ENCODE data around the gene KCNQ1.

Gene KCNQ1

DNA sequence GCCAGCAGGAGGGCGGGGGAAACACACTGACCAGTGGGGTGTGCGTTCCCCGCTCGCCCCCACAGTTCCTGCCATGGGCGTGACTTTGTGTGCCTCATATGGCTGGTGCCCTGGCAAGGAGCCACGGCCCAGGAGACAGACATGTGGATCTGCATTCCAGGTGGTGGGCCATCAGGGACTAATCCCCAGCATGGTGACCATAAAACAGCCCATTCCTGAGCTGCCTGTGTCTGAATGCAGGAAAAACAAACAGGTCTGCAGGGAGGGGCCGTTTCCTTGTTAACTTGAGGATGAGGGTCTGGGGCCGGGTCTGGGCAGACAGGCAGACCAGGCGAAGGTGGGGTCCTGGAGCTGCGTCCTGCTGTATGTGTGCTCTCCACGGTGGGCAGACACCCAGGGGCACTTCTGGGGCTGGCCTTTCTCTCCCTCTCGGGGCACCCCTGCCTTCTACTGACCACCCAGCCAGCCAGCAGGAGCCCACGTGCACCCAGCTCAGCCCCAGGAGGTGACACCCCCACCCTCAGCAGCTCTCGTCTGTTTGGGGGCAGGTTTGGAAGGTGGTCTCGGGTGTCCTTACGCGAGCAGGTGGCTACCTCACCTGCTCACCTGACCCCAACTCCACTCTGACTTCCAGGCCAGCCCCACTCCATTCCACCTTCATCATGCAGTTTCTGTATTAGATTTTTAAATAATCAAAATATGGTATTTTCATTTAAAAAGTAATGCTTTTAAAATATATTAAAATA, 134.7 kb downstream of the KCNQ1 start:
- CTCF ChIA-PET, result no interaction called here
- Histone ChIP-seq H3K27me3 (replicated peaks in 2 of 5; ENCODE audit: control insufficient read depth in 4 of 5, insufficient read depth in 5 of 5, low read length in 4 of 5) (no peaks in the 10 kb centered on the region), H3K4me3 (ENCODE audit: control insufficient read depth in 1 of 7, extremely low read depth in 1 of 7, insufficient read depth in 4 of 7, low read depth in 2 of 7, low read length in 6 of 7) (no peak overlapping the region), H3K27ac (ENCODE audit: insufficient read depth in 1 of 2, low read depth in 1 of 2, low read length in 2 of 2, poor library complexity in 1 of 2, severe bottlenecking in 2 of 2) (no peak overlapping the region), H3K9me3 (ENCODE audit: control extremely low read depth in 1 of 5, control insufficient read depth in 4 of 5, insufficient read depth in 2 of 5, low read depth in 1 of 5, low read length in 4 of 5) (no peaks in the 10 kb centered on the region), H3K4me1 (ENCODE audit: control extremely low read depth in 1 of 4, control insufficient read depth in 4 of 4, insufficient read depth in 4 of 4, low read length in 3 of 4) (no peaks in the 10 kb centered on the region), H3K36me3 (ENCODE audit: control insufficient read depth in 4 of 4, insufficient read depth in 4 of 4, low read length in 3 of 4) (no peaks in the 10 kb centered on the region)
- POLR2A ChIA-PET, result no interaction called here
- WGBS (ENCODE audit: insufficient coverage), result 96% methylated on average over 9 of the region's 17 CpGs
- DNase-seq, result no peak

DNA sequence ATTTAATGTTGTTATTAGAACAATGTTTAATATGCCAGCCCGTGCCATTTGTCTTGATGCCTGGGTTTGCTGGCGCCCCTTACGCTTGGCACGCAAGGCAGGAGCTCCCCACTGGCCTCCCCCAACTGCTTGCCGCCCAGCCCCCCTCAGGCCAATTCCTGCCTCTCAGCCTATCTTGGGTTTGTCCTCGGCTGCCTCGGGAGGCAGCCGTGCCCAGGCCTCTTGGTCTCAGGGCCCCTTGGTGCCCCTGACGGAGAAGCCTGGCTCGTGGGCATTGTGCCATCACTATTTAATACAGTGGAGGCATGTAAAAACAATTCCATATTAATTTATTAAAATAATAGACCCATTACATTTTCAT, 135.2 kb downstream of the KCNQ1 start:
- POLR2A ChIA-PET, result no interaction called here
- no peak overlapping the region for H3K27ac ChIP-seq (ENCODE audit: insufficient read depth in 1 of 2, low read depth in 1 of 2, low read length in 2 of 2, poor library complexity in 1 of 2, severe bottlenecking in 2 of 2)
- H3K27me3 ChIP-seq (replicated peaks in 2 of 5; ENCODE audit: control insufficient read depth in 4 of 5, insufficient read depth in 5 of 5, low read length in 4 of 5), result no peaks in the 10 kb centered on the region
- no peaks in the 10 kb centered on the region for H3K36me3 ChIP-seq (ENCODE audit: control insufficient read depth in 4 of 4, insufficient read depth in 4 of 4, low read length in 3 of 4)
- WGBS (ENCODE audit: insufficient coverage), result 90% methylated on average over 2 of the region's 10 CpGs
- no peak for DNase-seq
- no peaks in the 10 kb centered on the region for H3K9me3 ChIP-seq (ENCODE audit: control extremely low read depth in 1 of 5, control insufficient read depth in 4 of 5, insufficient read depth in 2 of 5, low read depth in 1 of 5, low read length in 4 of 5)
- CTCF ChIA-PET, result no interaction called here
- H3K4me1 ChIP-seq (ENCODE audit: control extremely low read depth in 1 of 4, control insufficient read depth in 4 of 4, insufficient read depth in 4 of 4, low read length in 3 of 4), result no peaks in the 10 kb centered on the region
- H3K4me3 ChIP-seq (ENCODE audit: control insufficient read depth in 1 of 7, extremely low read depth in 1 of 7, insufficient read depth in 4 of 7, low read depth in 2 of 7, low read length in 6 of 7), result no peak overlapping the region

DNA sequence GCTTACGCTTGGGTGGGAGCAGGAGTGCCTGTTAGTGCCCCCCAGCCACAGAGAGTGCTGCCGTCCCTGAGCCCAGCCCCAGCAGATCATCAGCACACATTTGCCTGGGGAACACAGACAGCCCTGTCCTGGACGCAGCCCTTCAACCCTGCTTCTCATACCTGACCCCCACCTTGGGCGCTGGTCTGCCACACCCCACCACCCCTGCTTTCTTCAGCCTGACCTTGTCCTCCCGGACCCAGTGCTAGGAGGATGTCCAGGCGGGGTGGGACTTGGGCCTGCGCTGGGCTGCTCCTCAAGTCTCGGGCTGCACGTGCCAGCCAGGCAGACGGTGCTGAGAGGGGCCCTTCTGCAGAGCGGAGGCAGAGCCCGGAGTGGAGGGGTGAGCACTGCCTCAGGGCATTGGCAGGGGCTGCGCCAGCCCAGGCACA, 135.8 kb downstream of the KCNQ1 start:
- no peak for DNase-seq
- no peaks in the 10 kb centered on the region for H3K27me3 ChIP-seq (replicated peaks in 2 of 5; ENCODE audit: control insufficient read depth in 4 of 5, insufficient read depth in 5 of 5, low read length in 4 of 5)
- no peaks in the 10 kb centered on the region for H3K4me1 ChIP-seq (ENCODE audit: control extremely low read depth in 1 of 4, control insufficient read depth in 4 of 4, insufficient read depth in 4 of 4, low read length in 3 of 4)
- ChIA-PET CTCF (no interaction called here), POLR2A (no interaction called here)
- H3K36me3 ChIP-seq (ENCODE audit: control insufficient read depth in 4 of 4, insufficient read depth in 4 of 4, low read length in 3 of 4), result no peaks in the 10 kb centered on the region
- H3K4me3 ChIP-seq (ENCODE audit: control insufficient read depth in 1 of 7, extremely low read depth in 1 of 7, insufficient read depth in 4 of 7, low read depth in 2 of 7, low read length in 6 of 7), result no peak overlapping the region
- H3K27ac ChIP-seq (ENCODE audit: insufficient read depth in 1 of 2, low read depth in 1 of 2, low read length in 2 of 2, poor library complexity in 1 of 2, severe bottlenecking in 2 of 2), result no peak overlapping the region
- 98% methylated on average over 9 of the region's 13 CpGs for whole genome bisulfite sequencing (ENCODE audit: insufficient coverage)
- H3K9me3 ChIP-seq (ENCODE audit: control extremely low read depth in 1 of 5, control insufficient read depth in 4 of 5, insufficient read depth in 2 of 5, low read depth in 1 of 5, low read length in 4 of 5), result no peaks in the 10 kb centered on the region

DNA sequence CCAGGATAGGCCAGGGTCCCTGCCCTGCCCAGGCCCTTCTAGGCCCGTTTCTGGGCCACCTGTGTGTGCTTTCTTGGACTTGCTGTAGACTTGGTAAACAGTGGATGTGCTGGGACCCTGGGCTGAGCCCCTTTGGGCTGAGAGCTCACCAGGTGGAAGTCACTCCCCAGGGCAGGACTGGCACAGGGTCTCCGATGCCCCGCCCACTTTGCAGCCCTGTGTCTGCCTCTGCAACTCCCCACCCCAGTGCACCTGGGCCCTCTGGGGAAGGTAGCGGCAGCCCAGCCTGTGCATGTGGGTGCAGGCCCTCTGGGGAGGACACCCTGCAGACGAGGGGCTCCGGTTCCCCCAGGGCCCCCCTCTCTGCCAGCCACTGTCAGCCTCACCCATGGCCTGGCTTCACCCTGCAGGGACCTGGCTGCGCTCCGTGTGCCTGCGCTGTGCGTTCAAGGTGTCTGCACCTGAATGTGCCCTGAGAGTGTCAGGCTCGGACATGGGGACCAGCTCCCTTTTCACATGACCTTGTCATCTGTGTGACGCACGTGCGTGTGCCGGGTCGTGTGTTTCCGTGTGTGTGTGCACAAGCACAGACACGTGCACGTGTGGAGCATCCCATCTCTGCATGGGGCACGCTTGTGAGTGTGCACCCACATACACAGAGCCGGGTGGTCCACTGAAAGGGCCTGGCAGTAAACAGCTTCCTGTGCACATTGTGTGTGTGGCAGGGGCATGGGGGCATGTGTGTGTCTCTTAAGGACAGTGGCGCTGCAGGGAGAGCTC, 136.5 kb downstream of the KCNQ1 start:
- Histone ChIP-seq H3K27ac (ENCODE audit: insufficient read depth in 1 of 2, low read depth in 1 of 2, low read length in 2 of 2, poor library complexity in 1 of 2, severe bottlenecking in 2 of 2) (no peak overlapping the region), H3K9me3 (ENCODE audit: control extremely low read depth in 1 of 5, control insufficient read depth in 4 of 5, insufficient read depth in 2 of 5, low read depth in 1 of 5, low read length in 4 of 5) (no peaks in the 10 kb centered on the region), H3K4me1 (ENCODE audit: control extremely low read depth in 1 of 4, control insufficient read depth in 4 of 4, insufficient read depth in 4 of 4, low read length in 3 of 4) (no peaks in the 10 kb centered on the region), H3K36me3 (ENCODE audit: control insufficient read depth in 4 of 4, insufficient read depth in 4 of 4, low read length in 3 of 4) (no peaks in the 10 kb centered on the region), H3K27me3 (replicated peaks in 2 of 5; ENCODE audit: control insufficient read depth in 4 of 5, insufficient read depth in 5 of 5, low read length in 4 of 5) (no peaks in the 10 kb centered on the region), H3K4me3 (ENCODE audit: control insufficient read depth in 1 of 7, extremely low read depth in 1 of 7, insufficient read depth in 4 of 7, low read depth in 2 of 7, low read length in 6 of 7) (no peak overlapping the region)
- 99% methylated on average over 21 of the region's 22 CpGs for WGBS (ENCODE audit: insufficient coverage)
- CTCF ChIA-PET, result no interaction called here
- no peak for DNase-seq
- POLR2A ChIA-PET, result no interaction called here

DNA sequence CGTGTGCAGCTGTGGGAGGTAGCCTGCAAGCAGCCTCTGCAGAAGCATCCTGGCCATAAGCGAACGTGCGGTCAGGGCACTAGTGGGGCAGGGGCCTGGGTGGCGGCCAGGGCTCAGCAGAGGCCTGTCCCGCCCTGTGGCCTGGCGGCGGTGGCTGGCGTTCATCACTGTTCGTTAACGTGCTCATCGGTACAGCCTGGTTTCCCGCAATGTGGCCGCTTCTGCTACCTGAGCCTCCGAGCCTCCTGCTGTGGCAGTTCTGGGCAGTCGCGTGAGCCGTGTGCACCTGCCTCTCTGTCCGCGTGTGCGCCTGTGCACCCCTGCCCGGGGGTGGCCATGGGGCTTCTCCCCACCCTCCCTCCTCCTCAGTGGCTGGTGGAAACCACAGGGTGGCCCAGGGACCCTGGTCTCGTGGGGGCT, 137.1 kb downstream of the KCNQ1 start:
- WGBS (ENCODE audit: insufficient coverage), result 98% methylated on average over 23 of the region's 23 CpGs
- no peak for DNase-seq
- H3K27ac ChIP-seq (ENCODE audit: insufficient read depth in 1 of 2, low read depth in 1 of 2, low read length in 2 of 2, poor library complexity in 1 of 2, severe bottlenecking in 2 of 2), result no peak overlapping the region
- CTCF ChIA-PET, result no interaction called here
- H3K36me3 ChIP-seq (ENCODE audit: control insufficient read depth in 4 of 4, insufficient read depth in 4 of 4, low read length in 3 of 4), result no peaks in the 10 kb centered on the region
- H3K4me1 ChIP-seq (ENCODE audit: control extremely low read depth in 1 of 4, control insufficient read depth in 4 of 4, insufficient read depth in 4 of 4, low read length in 3 of 4), result no peaks in the 10 kb centered on the region
- H3K4me3 ChIP-seq (ENCODE audit: control insufficient read depth in 1 of 7, extremely low read depth in 1 of 7, insufficient read depth in 4 of 7, low read depth in 2 of 7, low read length in 6 of 7), result no peak overlapping the region
- no peaks in the 10 kb centered on the region for H3K9me3 ChIP-seq (ENCODE audit: control extremely low read depth in 1 of 5, control insufficient read depth in 4 of 5, insufficient read depth in 2 of 5, low read depth in 1 of 5, low read length in 4 of 5)
- no peaks in the 10 kb centered on the region for H3K27me3 ChIP-seq (replicated peaks in 2 of 5; ENCODE audit: control insufficient read depth in 4 of 5, insufficient read depth in 5 of 5, low read length in 4 of 5)
- POLR2A ChIA-PET, result no interaction called here

DNA sequence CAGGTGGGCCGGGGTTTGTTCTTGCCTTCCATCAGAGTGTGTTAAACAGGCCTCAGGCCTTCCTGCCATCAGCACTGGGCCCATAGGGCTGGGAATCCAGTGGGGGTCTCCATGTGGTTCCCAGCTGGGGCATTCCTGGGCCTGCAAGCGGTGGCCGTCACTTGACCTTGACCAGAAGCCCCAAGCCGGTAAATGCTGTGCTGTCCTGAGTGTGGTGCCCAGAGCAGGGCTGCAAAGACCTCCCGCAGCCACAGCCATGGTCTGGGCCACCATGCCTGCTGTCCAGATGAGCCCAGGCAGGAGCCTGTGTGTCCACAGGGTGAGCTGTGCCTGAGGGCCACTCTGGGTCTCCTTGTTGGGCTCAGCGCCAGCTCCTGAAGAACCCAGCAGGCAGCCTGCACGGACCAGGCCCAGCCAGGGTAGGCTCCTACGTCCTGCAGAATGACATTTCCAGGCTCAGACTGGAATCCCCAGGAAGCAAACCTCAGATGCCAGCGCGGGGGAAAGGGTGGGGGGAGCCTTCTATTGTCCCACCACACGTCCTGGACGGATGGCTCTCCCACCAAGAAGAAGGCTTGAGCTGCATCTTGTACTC, 137.6 kb downstream of the KCNQ1 start:
- Histone ChIP-seq H3K27me3 (replicated peaks in 2 of 5; ENCODE audit: control insufficient read depth in 4 of 5, insufficient read depth in 5 of 5, low read length in 4 of 5) (no peaks in the 10 kb centered on the region), H3K36me3 (ENCODE audit: control insufficient read depth in 4 of 4, insufficient read depth in 4 of 4, low read length in 3 of 4) (no peaks in the 10 kb centered on the region), H3K27ac (ENCODE audit: insufficient read depth in 1 of 2, low read depth in 1 of 2, low read length in 2 of 2, poor library complexity in 1 of 2, severe bottlenecking in 2 of 2) (no peak overlapping the region), H3K4me1 (ENCODE audit: control extremely low read depth in 1 of 4, control insufficient read depth in 4 of 4, insufficient read depth in 4 of 4, low read length in 3 of 4) (no peaks in the 10 kb centered on the region), H3K4me3 (ENCODE audit: control insufficient read depth in 1 of 7, extremely low read depth in 1 of 7, insufficient read depth in 4 of 7, low read depth in 2 of 7, low read length in 6 of 7) (no peak overlapping the region), H3K9me3 (ENCODE audit: control extremely low read depth in 1 of 5, control insufficient read depth in 4 of 5, insufficient read depth in 2 of 5, low read depth in 1 of 5, low read length in 4 of 5) (no peaks in the 10 kb centered on the region)
- ChIA-PET CTCF (no interaction called here), POLR2A (no interaction called here)
- 96% methylated on average over 12 of the region's 12 CpGs for WGBS (ENCODE audit: insufficient coverage)
- DNase-seq, result no peak

DNA sequence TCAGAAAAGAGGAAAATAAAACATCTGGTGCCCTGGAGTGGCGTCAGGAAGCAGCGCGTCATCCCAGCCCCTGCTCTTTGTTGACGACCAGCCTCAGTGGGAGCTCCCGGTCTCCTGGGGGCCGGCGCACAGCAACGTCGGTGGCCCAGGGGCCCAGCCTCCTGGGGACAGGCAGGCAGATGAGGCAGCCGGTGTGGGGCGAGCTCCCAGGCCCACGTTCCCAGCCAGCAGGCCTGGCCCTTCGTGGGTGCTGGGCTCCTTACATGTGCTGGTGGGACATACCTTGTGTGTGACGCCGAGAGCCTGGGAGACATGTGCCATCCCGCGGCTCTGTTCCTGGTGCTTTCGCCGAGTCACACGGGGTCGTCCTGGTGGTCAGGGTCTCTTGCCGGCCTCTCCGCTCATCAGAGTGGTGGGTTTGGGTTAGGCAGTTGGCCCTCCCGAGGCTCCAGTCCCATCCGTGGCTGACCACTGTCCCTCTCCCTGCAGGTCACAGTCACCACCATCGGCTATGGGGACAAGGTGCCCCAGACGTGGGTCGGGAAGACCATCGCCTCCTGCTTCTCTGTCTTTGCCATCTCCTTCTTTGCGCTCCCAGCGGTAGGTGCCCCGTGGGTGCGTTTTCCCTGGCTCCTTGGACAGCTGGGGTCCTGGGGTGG, 138.3 kb downstream of the KCNQ1 start:
- H3K4me1 ChIP-seq (ENCODE audit: control extremely low read depth in 1 of 4, control insufficient read depth in 4 of 4, insufficient read depth in 4 of 4, low read length in 3 of 4), result no peaks in the 10 kb centered on the region
- CTCF ChIA-PET, result interaction anchor here (0.6 kb wide), 1 partner anchor 176 kb away, joined by 4 read pairs; no protein-coding TSS in a partner anchor
- 92% methylated on average over 30 of the region's 33 CpGs for WGBS (ENCODE audit: insufficient coverage)
- H3K4me3 ChIP-seq (ENCODE audit: control insufficient read depth in 1 of 7, extremely low read depth in 1 of 7, insufficient read depth in 4 of 7, low read depth in 2 of 7, low read length in 6 of 7), result no peak overlapping the region
- no peaks in the 10 kb centered on the region for H3K36me3 ChIP-seq (ENCODE audit: control insufficient read depth in 4 of 4, insufficient read depth in 4 of 4, low read length in 3 of 4)
- no peaks in the 10 kb centered on the region for H3K27me3 ChIP-seq (replicated peaks in 2 of 5; ENCODE audit: control insufficient read depth in 4 of 5, insufficient read depth in 5 of 5, low read length in 4 of 5)
- DNase-seq, result no peak
- no peak overlapping the region for H3K27ac ChIP-seq (ENCODE audit: insufficient read depth in 1 of 2, low read depth in 1 of 2, low read length in 2 of 2, poor library complexity in 1 of 2, severe bottlenecking in 2 of 2)
- no peaks in the 10 kb centered on the region for H3K9me3 ChIP-seq (ENCODE audit: control extremely low read depth in 1 of 5, control insufficient read depth in 4 of 5, insufficient read depth in 2 of 5, low read depth in 1 of 5, low read length in 4 of 5)
- POLR2A ChIA-PET, result no interaction called here

Data from common myeloid progenitor, CD34-positive (primary cell).